NCI-H146 (cell line): ENCODE results near the gene TTLL1.

ENCODE experiments used
- DNase-seq: peaks from one replicate; lab custom pipeline; 2025; lab: John Stamatoyannopoulos, UW

The TTLL1 gene

GRCh38 chr22:43088984-43089717 lies at the start of gene TTLL1:
Gene TTLL1 (minus strand): TSS chr22:43089391. CDS start chr22:43075586, 13,805 bp downstream.
- DNase-seq = peak; percentile 86

- no peak for DNase-seq
These were observed 47.6 kb upstream of the TTLL1 start for GRCh38 chr22:43136801-43137200.

GRCh38 chr22:43136255-43136654 lies 47.1 kb upstream of the TTLL1 start:
- DNase-seq = no peak

- DNase-seq = no peak
These were observed 46.4 kb upstream of the TTLL1 start for GRCh38 chr22:43135565-43135964.

GRCh38 chr22:43134553-43134952 lies 45.4 kb upstream of the TTLL1 start:
- DNase-seq = no peak

- DNase-seq = no peak
These were observed 44.2 kb upstream of the TTLL1 start for GRCh38 chr22:43133401-43133800.

GRCh38 chr22:43131773-43132501 lies 42.7 kb upstream of the TTLL1 start:
- no peak for DNase-seq

- peak; percentile 49 for DNase-seq
These were observed 40.5 kb upstream of the TTLL1 start for GRCh38 chr22:43129426-43130425.

GRCh38 chr22:43128928-43129424 lies 39.8 kb upstream of the TTLL1 start:
- DNase-seq = peak; percentile 88

- no peak for DNase-seq
These were observed 38.9 kb upstream of the TTLL1 start for GRCh38 chr22:43128116-43128515.

GRCh38 chr22:43127166-43127908 lies 38.1 kb upstream of the TTLL1 start:
- DNase-seq = no peak

- DNase-seq = no peak
These were observed 37.4 kb upstream of the TTLL1 start for GRCh38 chr22:43126501-43127165.

GRCh38 chr22:43118953-43119458 lies 29.8 kb upstream of the TTLL1 start:
- no peak for DNase-seq

- no peak for DNase-seq
These were observed 29.0 kb upstream of the TTLL1 start for GRCh38 chr22:43118024-43118849.

- DNase-seq = no peak
These were observed 27.7 kb upstream of the TTLL1 start for GRCh38 chr22:43116932-43117331.

GRCh38 chr22:43114958-43115357 lies 25.8 kb upstream of the TTLL1 start:
- peak; percentile 22 for DNase-seq

- DNase-seq = no peak
These were observed 24.5 kb upstream of the TTLL1 start for GRCh38 chr22:43113526-43114251.

- DNase-seq = no peak
These were observed 21.9 kb upstream of the TTLL1 start for GRCh38 chr22:43110927-43111623.
